Astrocyte of the spinal cord (primary cell): Measurements from ENCODE around the gene GPR39.

Experiments
- DNase-seq: peaks from one replicate; pipeline ENCODE4 v3.0.0; 2011; ENCODE audit warnings: low read depth, low spot score
- H3K4me3 ChIP-seq: 2 replicates; pipeline ENCODE4 v1.5.1; 2011; ENCODE audit warnings: low read depth, mild to moderate bottlenecking, low read length, moderate library complexity
- in situ Hi-C: cut with HindIII; loops from 2 replicates; pipeline ENCODE4 v1.10.0; 2017; ENCODE audit warnings: low sequenced_read_pairs
- TF ChIP-seq, protein P1 (sequence below): IDR thresholded peaks from 2 replicates; pipeline ENCODE4 v1.5.1; 2012; ENCODE audit warnings: low read depth, mild to moderate bottlenecking, low read length, inconsistent platforms

The GPR39 gene

DNA sequence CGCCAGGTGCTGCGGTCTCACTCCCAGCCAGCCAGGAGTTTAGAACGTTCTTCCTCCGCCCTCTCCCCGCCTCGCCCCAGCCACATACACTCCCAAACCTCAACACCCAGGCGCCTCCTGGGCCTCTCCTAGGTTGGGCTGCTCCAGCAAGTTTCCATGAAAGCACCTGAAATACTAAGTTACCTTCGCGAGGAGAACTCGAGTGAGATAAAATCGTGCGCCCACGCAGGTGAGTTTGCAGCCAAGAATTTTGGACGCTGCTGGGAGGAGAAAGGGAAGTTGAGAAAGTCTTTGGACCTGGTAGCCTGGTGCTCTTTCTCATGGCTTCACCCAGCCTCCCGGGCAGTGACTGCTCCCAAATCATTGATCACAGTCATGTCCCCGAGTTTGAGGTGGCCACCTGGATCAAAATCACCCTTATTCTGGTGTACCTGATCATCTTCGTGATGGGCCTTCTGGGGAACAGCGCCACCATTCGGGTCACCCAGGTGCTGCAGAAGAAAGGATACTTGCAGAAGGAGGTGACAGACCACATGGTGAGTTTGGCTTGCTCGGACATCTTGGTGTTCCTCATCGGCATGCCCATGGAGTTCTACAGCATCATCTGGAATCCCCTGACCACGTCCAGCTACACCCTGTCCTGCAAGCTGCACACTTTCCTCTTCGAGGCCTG, at the start of gene GPR39:
Gene GPR39, plus strand, starts transcription at position 83 of the 673 bp plus-strand sequence.
- in situ Hi-C loops, result no loop called here
- peak within 1 kb of the TSS; percentile 44 for H3K4me3 ChIP-seq
- DNase-seq, result no peak
- TF ChIP-seq, protein P1, sequence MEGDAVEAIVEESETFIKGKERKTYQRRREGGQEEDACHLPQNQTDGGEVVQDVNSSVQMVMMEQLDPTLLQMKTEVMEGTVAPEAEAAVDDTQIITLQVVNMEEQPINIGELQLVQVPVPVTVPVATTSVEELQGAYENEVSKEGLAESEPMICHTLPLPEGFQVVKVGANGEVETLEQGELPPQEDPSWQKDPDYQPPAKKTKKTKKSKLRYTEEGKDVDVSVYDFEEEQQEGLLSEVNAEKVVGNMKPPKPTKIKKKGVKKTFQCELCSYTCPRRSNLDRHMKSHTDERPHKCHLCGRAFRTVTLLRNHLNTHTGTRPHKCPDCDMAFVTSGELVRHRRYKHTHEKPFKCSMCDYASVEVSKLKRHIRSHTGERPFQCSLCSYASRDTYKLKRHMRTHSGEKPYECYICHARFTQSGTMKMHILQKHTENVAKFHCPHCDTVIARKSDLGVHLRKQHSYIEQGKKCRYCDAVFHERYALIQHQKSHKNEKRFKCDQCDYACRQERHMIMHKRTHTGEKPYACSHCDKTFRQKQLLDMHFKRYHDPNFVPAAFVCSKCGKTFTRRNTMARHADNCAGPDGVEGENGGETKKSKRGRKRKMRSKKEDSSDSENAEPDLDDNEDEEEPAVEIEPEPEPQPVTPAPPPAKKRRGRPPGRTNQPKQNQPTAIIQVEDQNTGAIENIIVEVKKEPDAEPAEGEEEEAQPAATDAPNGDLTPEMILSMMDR, result no peak

DNA sequence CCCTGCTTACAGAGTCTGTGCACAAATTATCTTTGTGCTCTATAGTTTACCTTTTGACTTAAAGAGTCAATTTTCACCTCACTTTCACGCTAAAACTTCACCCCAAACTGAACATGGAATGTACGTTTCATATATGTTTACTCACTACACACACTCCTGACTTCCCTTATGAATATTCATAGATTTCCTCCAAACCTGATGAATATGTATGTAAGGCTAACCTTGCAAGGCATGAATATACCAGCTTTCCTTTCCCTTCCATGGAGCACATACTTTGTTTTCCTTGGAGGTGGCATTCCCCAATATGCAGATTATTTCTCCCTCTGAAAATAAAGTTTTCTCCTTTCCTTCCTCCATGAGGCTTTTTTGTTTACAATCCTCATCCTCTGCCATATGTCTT, 48.4 kb upstream of the GPR39 start:
- no peak overlapping the region for H3K4me3 ChIP-seq
- DNase-seq, result no peak
- TF ChIP-seq, protein P1, result no peak
- in situ Hi-C loops, result no loop called here

DNA sequence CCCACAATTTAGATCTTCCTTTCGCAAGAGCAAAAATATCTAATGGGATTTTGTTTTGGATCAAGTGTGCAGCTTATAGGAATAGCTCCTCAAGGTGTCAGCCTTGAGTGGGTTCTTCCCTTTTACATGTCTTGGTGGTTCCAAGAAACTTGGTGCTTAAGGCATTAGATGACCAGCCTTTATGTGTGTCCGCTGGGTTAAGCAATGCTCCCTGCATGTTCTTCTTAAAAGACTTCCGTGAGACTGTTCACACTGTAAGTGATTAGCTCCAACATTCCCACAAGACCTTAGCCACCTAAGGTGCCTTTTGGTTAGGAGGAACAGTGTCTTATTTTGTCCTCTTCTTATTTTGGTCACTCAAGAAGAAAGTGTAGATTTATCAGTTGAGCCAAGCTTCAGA, 44.3 kb upstream of the GPR39 start:
- no peak for DNase-seq
- in situ Hi-C loops, result no loop called here
- no peak overlapping the region for H3K4me3 ChIP-seq
- TF ChIP-seq, protein P1, result no peak

DNA sequence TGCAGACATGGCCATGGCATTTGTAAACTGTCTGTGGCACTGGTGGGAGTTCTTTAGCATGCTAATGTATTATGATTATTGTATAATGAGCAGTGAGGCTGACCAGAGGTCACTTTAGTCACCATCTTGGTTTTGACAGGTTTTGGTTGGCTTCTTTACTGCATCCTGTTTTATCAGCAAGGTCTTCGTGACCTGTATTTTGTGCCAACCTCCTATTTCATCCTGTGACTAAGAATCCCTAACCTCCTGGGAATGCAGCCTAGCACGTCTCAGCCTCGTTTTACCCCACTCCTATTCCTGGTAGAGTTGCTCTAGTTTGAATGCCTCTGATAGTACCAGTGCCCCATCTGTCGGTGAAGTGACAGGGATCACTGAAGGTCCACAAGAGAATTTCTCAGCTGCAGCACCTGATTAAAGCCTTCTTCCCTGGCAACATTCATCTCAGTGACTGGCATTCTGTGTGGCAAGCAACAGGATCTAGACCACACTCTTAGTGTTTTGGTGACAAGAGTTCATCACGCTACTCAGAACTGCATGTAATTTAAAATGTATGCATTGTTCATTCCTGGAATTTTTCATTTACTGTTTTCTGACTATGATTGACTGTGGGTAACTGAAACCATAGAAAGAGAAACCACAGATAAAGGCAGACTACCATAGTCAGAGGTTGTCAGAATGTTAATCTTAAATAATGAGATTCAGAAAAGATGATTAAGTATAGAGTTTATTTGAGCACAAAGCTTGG, 43.0 kb upstream of the GPR39 start:
- no peak overlapping the region for H3K4me3 ChIP-seq
- in situ Hi-C loops, result no loop called here
- no peak for DNase-seq
- TF ChIP-seq, protein P1, result no peak

DNA sequence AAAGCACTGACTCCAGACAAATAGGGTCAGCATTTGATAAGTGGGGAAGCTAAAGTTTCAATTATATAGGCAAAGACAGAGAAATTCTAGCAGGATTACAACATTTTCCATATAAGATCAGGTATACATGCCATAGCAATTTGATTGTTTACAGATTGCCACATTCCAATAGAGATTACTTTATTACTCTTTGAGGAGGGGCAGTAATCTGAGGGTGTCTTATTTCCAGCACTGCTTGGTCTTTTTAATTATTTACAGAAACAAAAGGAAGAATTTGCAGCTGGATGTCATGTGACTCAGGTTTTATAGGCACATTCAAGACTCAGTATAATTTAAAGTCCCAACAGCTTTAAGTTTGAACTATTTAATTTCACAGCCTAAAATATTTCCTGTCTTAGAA, 42.5 kb upstream of the GPR39 start:
- DNase-seq, result no peak
- TF ChIP-seq, protein P1, result no peak
- no peak overlapping the region for H3K4me3 ChIP-seq
- in situ Hi-C loops, result no loop called here

DNA sequence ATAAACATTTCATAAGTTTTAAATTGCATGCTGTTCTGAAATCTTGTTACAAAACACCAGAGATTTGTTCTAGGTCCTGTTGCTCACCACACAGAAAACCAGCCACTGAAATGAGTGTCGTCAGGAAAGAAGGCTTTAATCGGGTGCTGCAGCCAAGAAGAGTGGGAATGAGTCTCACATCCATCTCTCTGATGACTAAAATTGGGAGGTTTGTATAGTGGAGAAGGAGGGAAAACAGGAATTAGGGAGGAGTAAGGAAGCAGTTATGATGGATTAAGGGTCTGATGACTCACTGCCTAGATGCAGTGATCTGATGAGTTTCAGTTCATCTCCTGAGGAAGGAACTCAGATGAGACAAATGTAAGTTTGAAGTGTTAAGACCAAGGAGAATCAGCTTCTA, 42.1 kb upstream of the GPR39 start:
- H3K4me3 ChIP-seq, result no peak overlapping the region
- in situ Hi-C loops, result no loop called here
- TF ChIP-seq, protein P1, result no peak
- DNase-seq, result peak; percentile 16
